Stomach (tissue), 4 donors: ENCODE results near the gene PPP3CA.

ENCODE experiments used
- EP300 ChIP-seq: sonication (generic); formaldehyde crosslinking; IDR thresholded peaks from one replicate; pipeline ENCODE4 v1.6.1; 2017; ENCODE audit warnings: antibody characterized with exemption
- POLR2AphosphoS5 ChIP-seq, 3 donors: sonication (generic); formaldehyde crosslinking; IDR thresholded peaks; one replicate each; pipeline ENCODE4 v1.6.1; 2016; ENCODE audit warnings: antibody characterized with exemption in 3 of 3

GRCh38 chr4:101205916-101206315 is 141.4 kb downstream of the PPP3CA start:
- TF ChIP-seq EP300 (no peak), POLR2AphosphoS5 (IDR thresholded peaks at IDR 0.05) (no peak)
